ENCODE measurements around the gene SLC12A7. TPM values are rescaled to one million over a fixed set of nuclear protein-coding genes. Genes with fewer than 3 reads are reported as not detected.
A peak's percentile ranks its signal among the peaks of the same experiment; 100 is the strongest.
"Not testable (repeated sequence)": the region's sequence is repeated elsewhere in the genome, so short reads cannot be mapped to it uniquely, and the experiment has no call there.

SLC12A7 gene
- total and polyA plus RNA-seq, 10 donors, result 8.6 to 120 (median 52.3) TPM

DNA sequence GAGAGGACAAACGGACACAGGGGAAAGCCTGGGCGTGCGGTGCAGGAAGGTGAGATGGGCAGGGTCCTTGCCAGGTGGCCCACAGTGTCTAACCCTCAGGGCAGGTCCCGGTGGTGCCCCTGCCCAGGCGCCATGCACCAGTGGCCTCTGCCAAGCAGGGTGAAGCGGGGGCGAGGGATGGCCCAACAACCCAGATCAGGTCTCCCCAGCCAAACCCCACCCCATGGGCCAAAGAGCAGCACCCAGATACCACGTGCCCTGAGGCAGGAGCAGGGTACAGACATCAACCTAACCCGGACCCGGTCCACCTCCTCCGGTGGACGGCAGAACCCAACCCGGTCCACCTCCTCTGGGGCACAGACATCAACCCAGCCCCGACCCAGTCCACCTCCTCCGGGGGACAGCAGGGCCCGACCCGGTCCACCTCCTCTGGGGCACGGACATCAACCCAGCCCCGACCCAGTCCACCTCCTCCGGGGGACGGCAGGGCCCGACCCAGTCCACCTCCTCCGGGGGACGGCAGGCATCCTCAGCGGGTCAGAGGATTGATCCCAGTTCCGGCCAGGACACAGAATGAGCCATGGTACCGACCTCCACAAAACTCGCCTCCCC lies 12.8 kb downstream of the SLC12A7 start:
- Histone ChIP-seq H3K4me3 (peak overlapping the region in 1 of 8 donors; percentile 5), H3K36me3 (peaks cover 0 to 22% (median under 1%) of the 10 kb centered on the region in 6 donors), H3K27me3 (replicated peaks in 1 of 7) (peaks cover 0 to 6% (median 0%) of the 10 kb centered on the region in 7 donors), H3K9me3 (no peaks in the 10 kb centered on the region), H3K27ac (peak overlapping the region in 6 of 8 donors; percentile 26 to 94 (median 90)), H3K4me1 (peaks cover 27 to 65% (median 48%) of the 10 kb centered on the region in 6 donors)
- no peak for DNase-seq
- intact Hi-C loops (cut with DNase I; ENCODE audit: low total_unique reads), result no loop called here
- WGBS, 5 donors, result 76 to 81% (median 79%) methylated on average over 26 to 28 of the region's 28 CpGs
- TF ChIP-seq, protein P1, sequence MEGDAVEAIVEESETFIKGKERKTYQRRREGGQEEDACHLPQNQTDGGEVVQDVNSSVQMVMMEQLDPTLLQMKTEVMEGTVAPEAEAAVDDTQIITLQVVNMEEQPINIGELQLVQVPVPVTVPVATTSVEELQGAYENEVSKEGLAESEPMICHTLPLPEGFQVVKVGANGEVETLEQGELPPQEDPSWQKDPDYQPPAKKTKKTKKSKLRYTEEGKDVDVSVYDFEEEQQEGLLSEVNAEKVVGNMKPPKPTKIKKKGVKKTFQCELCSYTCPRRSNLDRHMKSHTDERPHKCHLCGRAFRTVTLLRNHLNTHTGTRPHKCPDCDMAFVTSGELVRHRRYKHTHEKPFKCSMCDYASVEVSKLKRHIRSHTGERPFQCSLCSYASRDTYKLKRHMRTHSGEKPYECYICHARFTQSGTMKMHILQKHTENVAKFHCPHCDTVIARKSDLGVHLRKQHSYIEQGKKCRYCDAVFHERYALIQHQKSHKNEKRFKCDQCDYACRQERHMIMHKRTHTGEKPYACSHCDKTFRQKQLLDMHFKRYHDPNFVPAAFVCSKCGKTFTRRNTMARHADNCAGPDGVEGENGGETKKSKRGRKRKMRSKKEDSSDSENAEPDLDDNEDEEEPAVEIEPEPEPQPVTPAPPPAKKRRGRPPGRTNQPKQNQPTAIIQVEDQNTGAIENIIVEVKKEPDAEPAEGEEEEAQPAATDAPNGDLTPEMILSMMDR (IDR thresholded peaks at IDR 0.05 in 8 of 11, conservative IDR thresholded peaks at IDR 0.05 in 3 of 11), result no peak
- TF ChIP-seq POLR2AphosphoS5 (IDR thresholded peaks at IDR 0.05) (no peak), POLR2A (IDR thresholded peaks at IDR 0.05) (no peak)

DNA sequence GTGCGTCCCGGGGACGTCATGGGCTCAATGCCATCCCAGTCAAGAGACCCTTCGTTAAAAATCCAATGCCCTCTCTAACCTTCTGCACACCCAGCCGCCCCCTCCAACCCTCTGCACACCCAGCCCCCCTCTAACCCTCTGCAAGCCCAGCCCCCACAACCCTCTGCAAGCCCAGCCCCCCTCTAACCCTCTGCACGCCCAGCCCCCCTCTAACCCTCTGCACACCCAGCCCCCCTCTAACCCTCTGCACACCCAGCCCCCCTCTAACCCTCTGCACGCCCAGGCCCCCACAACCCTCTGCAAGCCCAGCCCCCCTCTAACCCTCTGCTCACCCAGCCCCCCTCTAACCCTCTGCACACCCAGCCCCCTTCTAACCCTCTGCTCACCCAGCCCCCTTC lies 13.9 kb downstream of the SLC12A7 start:
- H3K4me3 ChIP-seq; H3K27ac ChIP-seq; intact Hi-C loops (cut with DNase I; ENCODE audit: low total_unique reads); H3K27me3 ChIP-seq (replicated peaks in 1 of 7); H3K9me3 ChIP-seq; DNase-seq: not testable (repeated sequence)
- H3K36me3 ChIP-seq, result peaks cover 0 to 33% (median 10%) of the 10 kb centered on the region in 6 donors
- WGBS, 5 donors, result 55 to 76% (median 71%) methylated on average over 6 to 7 of the region's 7 CpGs
- peaks cover 16 to 54% (median 38%) of the 10 kb centered on the region in 6 donors for H3K4me1 ChIP-seq

DNA sequence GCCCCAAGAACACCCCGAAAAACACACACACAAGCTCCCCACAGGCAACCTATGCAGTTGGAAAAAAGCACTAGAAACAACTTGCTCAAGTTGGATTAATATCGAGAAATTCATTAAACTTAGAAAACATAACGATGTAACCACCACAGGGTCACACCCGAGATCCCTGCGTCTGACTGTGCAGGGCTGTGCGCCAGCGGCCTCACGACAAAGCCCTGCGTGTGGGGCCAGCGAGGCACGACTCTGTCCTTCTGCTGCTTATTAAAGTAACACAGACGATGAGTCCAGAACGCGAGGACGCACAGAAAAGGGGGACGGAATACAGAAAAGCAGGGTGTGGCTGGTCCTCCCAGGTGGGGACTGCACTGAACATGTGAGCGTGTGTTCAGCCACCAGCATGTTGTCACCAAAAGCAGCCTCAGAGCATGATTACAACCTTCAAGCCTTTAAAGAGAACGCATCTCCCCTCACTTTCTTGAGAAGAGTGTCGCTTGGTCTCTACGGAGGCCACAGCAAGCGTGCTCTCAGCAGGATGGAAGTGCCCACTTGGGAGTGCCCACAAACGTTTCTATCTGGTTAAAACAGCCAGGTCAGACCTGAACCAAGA lies 14.4 kb downstream of the SLC12A7 start:
- peak overlapping the region in 4 of 8 donors; percentile 14 to 56 (median 39) for H3K27ac ChIP-seq
- intact Hi-C loops (cut with DNase I; ENCODE audit: low total_unique reads), result no loop called here
- WGBS, 5 donors, result 77 to 85% (median 82%) methylated on average over 20 to 22 of the region's 22 CpGs
- H3K27me3 ChIP-seq (replicated peaks in 1 of 7), result no peaks in the 10 kb centered on the region
- H3K9me3 ChIP-seq, result no peaks in the 10 kb centered on the region
- H3K4me3 ChIP-seq, result no peak overlapping the region
- peaks cover 0 to 38% (median 10%) of the 10 kb centered on the region in 6 donors for H3K36me3 ChIP-seq
- DNase-seq, result no peak
- TF ChIP-seq, protein P1 (IDR thresholded peaks at IDR 0.05 in 8 of 11, conservative IDR thresholded peaks at IDR 0.05 in 3 of 11), result no peak
- no peak for TF ChIP-seq POLR2AphosphoS5 (IDR thresholded peaks at IDR 0.05)
- no peak for TF ChIP-seq POLR2A (IDR thresholded peaks at IDR 0.05)
- H3K4me1 ChIP-seq, result peaks cover 12 to 54% (median 35%) of the 10 kb centered on the region in 6 donors

DNA sequence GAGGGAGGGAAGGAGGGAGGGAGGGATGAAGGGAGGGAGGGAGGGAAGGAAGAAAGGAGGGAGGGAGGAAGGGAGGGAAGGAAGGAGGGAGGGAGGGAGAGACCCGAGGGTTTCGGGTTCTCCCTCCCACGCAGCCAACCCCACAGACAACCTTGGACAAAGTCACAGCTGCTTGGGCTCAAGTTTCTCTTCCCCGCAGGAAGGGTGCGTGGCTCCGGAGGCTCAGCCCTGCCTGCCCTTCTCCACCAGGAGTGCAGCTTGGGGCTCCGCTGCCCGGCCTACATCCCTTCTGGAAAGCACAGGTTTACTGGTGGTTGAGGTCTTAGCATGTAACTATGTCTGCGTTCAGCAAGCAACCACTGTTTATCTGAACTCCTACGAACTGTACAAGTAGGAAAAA lies 15.0 kb downstream of the SLC12A7 start:
- H3K9me3 ChIP-seq, result no peaks in the 10 kb centered on the region
- DNase-seq, result no peak
- WGBS, 5 donors, result 56 to 81% (median 71%) methylated on average over 8 to 10 of the region's 10 CpGs
- H3K4me1 ChIP-seq, result peaks cover 6 to 53% (median 33%) of the 10 kb centered on the region in 6 donors
- no peaks in the 10 kb centered on the region for H3K27me3 ChIP-seq (replicated peaks in 1 of 7)
- TF ChIP-seq POLR2A (IDR thresholded peaks at IDR 0.05), result no peak
- TF ChIP-seq, protein P1 (IDR thresholded peaks at IDR 0.05 in 8 of 11, conservative IDR thresholded peaks at IDR 0.05 in 3 of 11), result no peak
- TF ChIP-seq POLR2AphosphoS5 (IDR thresholded peaks at IDR 0.05), result peak in 1 of 3 donors; percentile 41
- H3K27ac ChIP-seq, result peak overlapping the region in 5 of 8 donors; percentile 13 to 56 (median 38)
- intact Hi-C loops (cut with DNase I; ENCODE audit: low total_unique reads), result no loop called here
- peaks cover 0 to 45% (median 13%) of the 10 kb centered on the region in 6 donors for H3K36me3 ChIP-seq
- H3K4me3 ChIP-seq, result no peak overlapping the region

Data from spleen (tissue), 11 donors.